Activated CD4-positive, alpha-beta T cell treated with anti-CD3 and anti-CD28 coated beads, Interleukin-10, Interleukin-2, amounts not matched to agents 100 ng/mL and 50 ng/mL, durations not matched to agents 16 hours and 8 hours (primary cell): ENCODE measurements around the gene HOXA9.

Experiments
- DNase-seq: peaks from one replicate; pipeline ENCODE4 v3.0.0-alpha.2; 2020

Gene HOXA9

DNA sequence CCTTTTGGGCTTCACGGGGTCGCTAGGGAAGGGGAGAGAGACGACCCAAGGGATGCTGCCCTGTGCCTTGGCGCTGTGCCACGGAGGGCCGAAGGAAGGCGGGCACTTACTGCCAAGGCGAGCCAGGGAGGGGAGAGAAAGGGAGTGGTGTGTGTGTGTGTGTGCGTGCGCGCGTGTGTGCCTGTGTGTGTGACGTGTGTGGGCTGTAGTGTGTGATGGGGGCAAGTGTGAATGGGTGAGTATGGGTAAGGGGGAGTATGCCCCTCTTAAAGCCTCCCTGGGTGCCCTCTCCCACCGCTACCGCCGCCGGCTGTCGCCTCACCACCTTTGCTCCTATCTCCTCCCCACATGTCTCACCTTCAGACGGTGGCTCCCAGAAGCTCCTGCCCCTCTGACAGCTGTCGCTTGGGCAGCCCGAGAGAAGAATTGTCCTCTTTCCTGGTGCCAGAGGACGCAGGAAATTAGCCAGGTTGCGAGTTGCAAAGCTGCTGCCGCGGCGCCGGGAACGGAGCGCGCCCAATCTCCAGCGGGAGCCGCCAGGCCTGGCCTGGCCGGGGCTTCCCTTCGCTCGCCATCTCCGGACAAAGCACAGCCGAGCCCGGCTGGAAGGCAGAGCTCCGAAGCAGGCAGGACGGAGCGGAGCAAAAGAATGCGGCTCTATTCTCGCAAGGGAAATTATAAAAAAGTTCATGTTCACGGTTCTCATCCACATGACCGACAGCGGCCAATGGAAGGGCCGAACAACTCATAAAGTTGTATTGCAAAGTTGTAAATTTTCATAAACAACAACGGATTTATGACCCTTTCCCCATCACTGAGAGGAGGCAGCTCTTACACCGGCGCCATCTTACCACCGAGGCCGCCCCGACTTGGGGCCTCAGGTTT lies 13.2 kb downstream of the HOXA9 start, which contains the start of gene HOXA3:
HOXA3 (minus strand) TSS at position 653 of the 885 bp plus-strand sequence. CDS start 41,943 bp downstream, outside the sequence.
- no peak for DNase-seq

- DNase-seq = no peak
Measured at GRCh38 chr7:27151341-27151930, 13.9 kb downstream of the HOXA9 start.

GRCh38 chr7:27150568-27151340 lies 14.6 kb downstream of the HOXA9 start:
- DNase-seq = peak; percentile 71

GRCh38 chr7:27149842-27150567 lies 15.3 kb downstream of the HOXA9 start:
- no peak for DNase-seq

GRCh38 chr7:27148756-27149641 lies 16.3 kb downstream of the HOXA9 start:
- no peak for DNase-seq

- DNase-seq = no peak
Measured at GRCh38 chr7:27148031-27148755, 17.1 kb downstream of the HOXA9 start.

DNA sequence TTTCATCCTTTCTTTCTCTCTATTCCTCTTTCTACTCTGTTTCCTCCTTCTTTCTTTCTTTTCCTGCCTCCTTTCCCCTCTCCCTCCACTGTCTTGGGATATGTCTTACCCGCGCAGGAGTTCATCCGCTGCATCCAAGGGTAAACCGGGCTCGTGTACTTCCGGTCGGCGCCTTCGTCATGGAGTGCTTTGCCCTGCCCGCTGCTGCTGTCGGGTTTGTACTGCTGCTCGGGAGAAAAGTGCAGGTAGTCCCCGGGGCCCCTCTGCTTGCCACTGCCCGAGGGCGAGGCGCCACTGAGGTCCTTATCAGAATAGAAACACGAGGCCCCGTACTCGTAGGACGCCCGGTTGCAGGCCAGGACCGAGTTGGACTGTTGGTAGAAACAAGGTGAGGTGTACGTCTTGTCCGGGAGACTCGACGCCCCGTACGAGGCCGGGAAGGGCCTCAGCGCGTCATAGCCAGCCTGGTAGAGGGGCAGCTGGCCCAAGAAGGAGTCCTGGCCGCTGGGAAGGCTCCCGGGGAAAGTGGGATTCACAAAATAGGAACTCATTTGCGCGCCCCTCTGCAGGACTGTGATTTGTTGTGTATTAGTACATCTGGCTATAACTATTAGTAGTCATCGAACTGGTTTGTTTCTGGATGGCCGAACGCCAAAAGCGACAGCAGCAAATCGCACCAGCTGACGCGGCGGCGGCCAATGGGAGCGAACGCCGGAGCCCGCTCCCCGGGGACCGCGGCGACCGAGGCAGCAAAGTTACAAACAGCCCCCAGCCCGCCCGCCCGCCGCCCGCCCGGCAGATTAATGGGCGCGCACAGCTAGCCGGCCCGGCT lies 17.9 kb downstream of the HOXA9 start, which contains the start of gene HOXA6:
HOXA6 (minus strand) TSS at position 576 of the 832 bp plus-strand sequence; CDS start at position 551, 25 bp downstream.
- no peak for DNase-seq

- DNase-seq = no peak
Measured at GRCh38 chr7:27146491-27147198, 18.7 kb downstream of the HOXA9 start.

GRCh38 chr7:27145914-27146412 lies 19.4 kb downstream of the HOXA9 start:
- DNase-seq = no peak

DNA sequence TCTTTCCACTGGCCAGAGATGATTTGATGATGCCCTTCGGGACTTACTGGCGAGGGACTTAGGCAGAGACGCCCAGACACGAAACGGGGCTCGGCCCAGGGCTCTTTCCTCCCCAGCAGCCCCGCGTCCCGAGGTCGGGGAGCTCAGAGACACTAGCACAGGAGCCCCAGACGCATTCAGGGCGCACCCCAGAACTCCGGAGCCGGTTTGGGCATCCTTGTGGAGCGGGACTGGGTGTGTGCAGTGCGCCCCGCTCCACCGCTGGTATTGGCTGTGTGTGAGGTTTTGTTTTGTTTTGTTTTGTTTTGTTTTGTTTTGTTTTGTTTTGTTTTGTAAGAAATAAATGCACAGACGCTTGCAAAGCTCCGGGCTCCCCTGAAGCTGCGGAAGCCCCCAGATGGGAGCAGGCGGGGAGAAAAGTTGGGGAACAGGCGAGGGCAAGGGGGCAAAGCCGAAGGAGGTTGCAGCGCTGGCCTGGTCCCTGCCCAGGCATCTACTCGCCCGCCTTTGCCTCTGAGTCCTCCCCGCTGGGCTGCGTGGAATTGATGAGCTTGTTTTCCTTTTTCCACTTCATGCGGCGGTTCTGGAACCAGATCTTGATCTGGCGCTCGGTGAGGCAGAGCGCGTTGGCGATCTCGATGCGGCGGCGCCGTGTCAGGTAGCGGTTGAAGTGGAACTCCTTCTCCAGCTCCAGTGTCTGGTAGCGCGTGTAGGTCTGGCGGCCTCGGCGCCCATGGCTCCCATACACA lies 20.0 kb downstream of the HOXA9 start:
- DNase-seq = no peak

- DNase-seq = no peak
Measured at GRCh38 chr7:27144781-27145164, 20.6 kb downstream of the HOXA9 start.

- DNase-seq = no peak
Measured at GRCh38 chr7:27143950-27144780, 21.2 kb downstream of the HOXA9 start.

GRCh38 chr7:27143023-27143949 lies 22.1 kb downstream of the HOXA9 start, which contains the start of gene HOXA5:
Gene HOXA5 (minus strand): TSS chr7:27143681. CDS start chr7:27143607, 74 bp downstream.
- peak; percentile 28 for DNase-seq

GRCh38 chr7:27142580-27143022 lies 22.7 kb downstream of the HOXA9 start:
- no peak for DNase-seq

GRCh38 chr7:27141923-27142579 lies 23.3 kb downstream of the HOXA9 start:
- DNase-seq = no peak
